Measurements from ENCODE around the gene GAL3ST3. TPM values are rescaled to one million over a fixed set of nuclear protein-coding genes. Genes with fewer than 3 reads are reported as not detected.

GAL3ST3 gene
- total and polyA plus RNA-seq, 7 donors, result 0.04 TPM; not detected in 6

- no peak for DNase-seq
- H3K4me3 ChIP-seq, result no peak overlapping the region
- H3K4me1 ChIP-seq, result peaks cover 0 to 19% (median 17%) of the 10 kb centered on the region in 4 donors
- H3K9me3 ChIP-seq, result no peaks in the 10 kb centered on the region
- H3K27me3 ChIP-seq, result peaks cover 7 to 10% (median 9%) of the 10 kb centered on the region in 3 donors
- TF ChIP-seq POLR2A (IDR thresholded peaks at IDR 0.05) (no peak), CTCF (IDR thresholded peaks at IDR 0.05) (no peak), POLR2AphosphoS5 (IDR thresholded peaks at IDR 0.05) (no peak), EP300 (IDR thresholded peaks at IDR 0.05) (no peak)
- intact Hi-C loops (cut with DNase I), result no loop called here
- H3K36me3 ChIP-seq, result peaks cover 5 to 22% (median 6%) of the 10 kb centered on the region in 4 donors
- no peak overlapping the region for H3K27ac ChIP-seq
- WGBS, 2 donors, result 60 to 65% methylated on average over 5 of the region's 5 CpGs
Measured at GRCh38 chr11:66007201-66007634, 41.7 kb downstream of the GAL3ST3 start.

- Histone ChIP-seq H3K4me1 (peaks cover 0 to 15% (median 13%) of the 10 kb centered on the region in 4 donors), H3K4me3 (no peak overlapping the region), H3K27me3 (peaks cover 3 to 6% (median 5%) of the 10 kb centered on the region in 3 donors), H3K27ac (no peak overlapping the region), H3K9me3 (no peaks in the 10 kb centered on the region), H3K36me3 (peaks cover 5 to 22% (median 6%) of the 10 kb centered on the region in 4 donors)
- TF ChIP-seq POLR2AphosphoS5 (IDR thresholded peaks at IDR 0.05) (no peak), POLR2A (IDR thresholded peaks at IDR 0.05) (no peak), EP300 (IDR thresholded peaks at IDR 0.05) (no peak)
- no peak for DNase-seq
- intact Hi-C loops (cut with DNase I), result no loop called here
- WGBS, 2 donors, result 86 to 87% methylated on average over 4 of the region's 4 CpGs
Measured at GRCh38 chr11:66006891-66007176, 42.1 kb downstream of the GAL3ST3 start.

- Histone ChIP-seq H3K4me1 (peaks cover 0 to 12% (median 9%) of the 10 kb centered on the region in 4 donors), H3K4me3 (no peak overlapping the region), H3K36me3 (peaks cover 5 to 22% (median 6%) of the 10 kb centered on the region in 4 donors), H3K27me3 (peaks cover 0 to under 1% (median under 1%) of the 10 kb centered on the region in 3 donors), H3K9me3 (no peaks in the 10 kb centered on the region), H3K27ac (no peak overlapping the region)
- TF ChIP-seq POLR2A (IDR thresholded peaks at IDR 0.05) (no peak), EP300 (IDR thresholded peaks at IDR 0.05) (no peak), CTCF (IDR thresholded peaks at IDR 0.05) (no peak), POLR2AphosphoS5 (IDR thresholded peaks at IDR 0.05) (no peak)
- WGBS, 2 donors, result 89 to 91% methylated on average over 13 of the region's 13 CpGs
- no peak for DNase-seq
- intact Hi-C loops (cut with DNase I), result no loop called here
Measured at GRCh38 chr11:66006134-66006890, 42.6 kb downstream of the GAL3ST3 start.

GRCh38 chr11:66004186-66004585 lies 44.8 kb downstream of the GAL3ST3 start:
- 72 to 89% methylated on average over 4 of the region's 4 CpGs for WGBS, 2 donors
- TF ChIP-seq POLR2A (IDR thresholded peaks at IDR 0.05) (no peak), CTCF (IDR thresholded peaks at IDR 0.05) (no peak), POLR2AphosphoS5 (IDR thresholded peaks at IDR 0.05) (no peak), EP300 (IDR thresholded peaks at IDR 0.05) (no peak)
- no peak for DNase-seq
- Histone ChIP-seq H3K27ac (no peak overlapping the region), H3K4me1 (peaks cover 0 to 30% (median 26%) of the 10 kb centered on the region in 4 donors), H3K36me3 (peaks cover 17 to 35% (median 17%) of the 10 kb centered on the region in 4 donors), H3K4me3 (no peak overlapping the region), H3K27me3 (no peaks in the 10 kb centered on the region), H3K9me3 (no peaks in the 10 kb centered on the region)
- intact Hi-C loops (cut with DNase I), result loop anchor here (5.0 kb wide), 2 partner anchors 48 to 117 kb away; partner anchors contain the start of genes FIBP and SF3B2

GRCh38 chr11:66003291-66003690 lies 45.7 kb downstream of the GAL3ST3 start:
- intact Hi-C loops (cut with DNase I), result loop anchor here (5.0 kb wide), 2 partner anchors 49 to 116 kb away; partner anchors contain the start of genes FIBP and SF3B2
- peak overlapping the region; percentile 86 to 94 (median 92) for H3K27ac ChIP-seq
- no peaks in the 10 kb centered on the region for H3K27me3 ChIP-seq
- TF ChIP-seq POLR2A (IDR thresholded peaks at IDR 0.05) (no peak), CTCF (IDR thresholded peaks at IDR 0.05) (no peak), POLR2AphosphoS5 (IDR thresholded peaks at IDR 0.05) (no peak), EP300 (IDR thresholded peaks at IDR 0.05) (no peak)
- no peaks in the 10 kb centered on the region for H3K9me3 ChIP-seq
- peaks cover 0 to 31% (median 26%) of the 10 kb centered on the region in 4 donors for H3K4me1 ChIP-seq
- WGBS, 2 donors, result 48 to 80% methylated on average over 6 of the region's 6 CpGs
- H3K36me3 ChIP-seq, result peaks cover 26 to 44% (median 26%) of the 10 kb centered on the region in 4 donors
- peak overlapping the region; percentile 66 to 85 (median 72) for H3K4me3 ChIP-seq
- no peak for DNase-seq

All from sigmoid colon (tissue), 7 donors.